GM19193 (cell line): Measurements from ENCODE around the gene SLC12A1.

Experiments
- POLR2A ChIP-seq: IDR thresholded peaks from 4 replicates; pipeline ENCODE4 v1.6.1; 2011; ENCODE audit not compliant: insufficient read depth, insufficient read length; ENCODE audit errors: extremely low read depth

The SLC12A1 gene

DNA sequence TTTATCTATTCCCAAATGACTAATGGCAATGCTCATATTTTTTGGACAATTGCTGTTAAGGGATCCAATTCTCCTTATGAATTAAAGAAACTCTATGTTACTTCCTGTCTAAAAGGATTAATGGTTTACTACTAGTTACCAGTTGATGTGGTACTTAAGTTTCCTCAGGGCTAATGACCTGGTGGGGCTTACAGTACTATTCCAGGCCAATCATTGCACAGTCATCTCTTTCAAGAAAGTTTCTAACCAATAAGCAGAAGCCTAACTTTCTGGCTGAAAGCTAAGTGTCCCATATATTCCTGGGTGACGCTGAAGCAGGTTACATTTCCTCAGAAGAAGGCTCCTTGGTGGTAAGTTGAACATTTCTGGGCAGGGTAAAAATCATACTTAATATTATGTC is at the start of gene SLC12A1:
Gene SLC12A1, plus strand, starts transcription at position 322 of the 400 bp plus-strand sequence. CDS start 1,418 bp downstream, outside the sequence.
- TF ChIP-seq POLR2A, result no peak

DNA sequence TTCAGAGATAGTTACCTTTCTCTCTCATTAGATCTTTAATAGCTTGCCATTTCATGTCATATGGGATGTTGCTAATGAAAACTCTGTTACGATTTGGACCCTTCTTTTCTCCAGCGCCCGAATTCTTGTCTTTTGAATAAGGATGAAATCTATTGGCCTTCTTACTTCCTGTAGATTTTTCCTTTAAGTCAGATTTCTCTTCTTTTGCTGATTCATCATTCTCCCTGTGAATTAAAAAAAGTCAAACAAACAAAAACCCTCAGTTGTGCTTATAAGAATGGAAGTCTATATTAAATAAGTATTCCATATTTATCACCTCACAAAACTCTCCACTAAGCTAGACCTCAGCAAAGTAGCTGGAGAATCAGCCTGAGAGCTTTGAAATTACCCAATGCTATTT is 37.5 kb upstream of the SLC12A1 start:
- TF ChIP-seq POLR2A, result no peak

DNA sequence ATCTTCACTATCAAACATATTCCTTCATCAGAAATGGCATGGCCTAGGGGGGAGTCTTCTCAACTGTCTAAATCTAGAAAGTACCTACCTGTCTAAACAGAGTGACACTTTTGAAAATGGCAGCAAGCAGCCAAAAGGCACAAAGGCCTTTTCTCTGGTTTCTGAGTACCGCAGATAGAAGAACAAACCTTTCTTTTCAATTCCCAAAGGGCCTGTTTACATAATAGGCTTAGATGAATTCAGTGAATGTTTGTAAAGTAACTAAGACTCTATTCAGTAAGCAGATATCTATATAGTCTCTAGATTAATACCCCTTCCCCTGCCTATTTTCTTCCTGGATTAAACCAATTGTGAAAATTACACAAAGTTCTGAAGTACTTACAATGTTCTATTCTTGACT is 35.1 kb upstream of the SLC12A1 start:
- no peak for TF ChIP-seq POLR2A

DNA sequence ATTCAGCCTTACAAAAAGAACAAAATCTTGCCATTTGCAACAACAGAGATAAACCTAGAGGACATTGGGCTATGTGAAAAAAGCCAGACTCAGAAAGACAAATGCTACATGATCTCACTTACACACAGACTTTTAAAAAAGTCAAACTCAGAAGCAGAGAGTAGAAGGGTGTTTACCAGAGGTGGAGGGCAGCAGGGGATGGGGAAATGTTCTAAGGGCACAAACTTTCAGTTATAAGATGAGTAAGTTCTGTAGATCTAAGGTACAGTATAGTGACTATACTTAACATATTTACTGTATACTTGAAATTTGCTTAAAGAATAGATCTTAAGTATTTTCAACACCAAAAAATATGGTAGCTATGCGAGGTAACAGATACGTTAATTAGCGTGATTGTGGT is 31.0 kb upstream of the SLC12A1 start:
- no peak for TF ChIP-seq POLR2A

DNA sequence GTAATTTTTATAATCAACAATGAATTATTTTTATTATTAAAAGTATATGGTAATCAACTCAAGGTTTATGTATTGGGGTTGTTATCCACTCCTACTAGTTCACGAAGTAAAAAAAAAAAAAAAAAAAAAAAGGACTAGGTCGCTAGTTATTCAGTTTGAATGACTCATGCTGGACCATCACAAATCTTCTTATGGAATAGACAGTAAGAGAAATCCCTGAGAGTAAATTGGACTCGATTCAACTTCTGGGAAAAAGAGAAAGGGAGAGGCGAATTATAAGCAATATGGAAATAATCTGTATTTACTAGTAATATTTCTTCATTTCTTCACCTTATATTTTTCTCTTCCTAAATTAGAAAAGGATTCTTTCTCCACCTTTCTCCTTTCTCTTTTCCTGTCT is 30.0 kb upstream of the SLC12A1 start:
- TF ChIP-seq POLR2A, result no peak

DNA sequence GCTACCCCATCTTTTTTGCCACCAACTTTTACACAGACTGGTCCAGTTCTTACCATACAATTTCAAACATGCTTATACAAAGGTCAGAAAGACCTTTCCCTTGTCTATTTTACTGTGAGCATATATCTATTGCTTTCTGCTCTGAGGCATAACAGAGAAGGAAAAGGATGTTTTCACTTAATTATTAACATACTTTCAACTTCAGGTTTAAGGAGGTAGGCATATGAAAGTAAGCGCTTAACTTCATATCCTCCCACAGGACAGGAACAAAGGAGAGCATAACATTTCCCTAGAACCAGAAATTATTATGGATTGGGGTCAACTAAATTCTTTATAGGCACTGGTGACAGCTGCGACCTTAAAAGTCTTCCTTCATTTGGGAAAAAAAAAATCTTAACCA is 29.1 kb upstream of the SLC12A1 start:
- TF ChIP-seq POLR2A, result no peak

DNA sequence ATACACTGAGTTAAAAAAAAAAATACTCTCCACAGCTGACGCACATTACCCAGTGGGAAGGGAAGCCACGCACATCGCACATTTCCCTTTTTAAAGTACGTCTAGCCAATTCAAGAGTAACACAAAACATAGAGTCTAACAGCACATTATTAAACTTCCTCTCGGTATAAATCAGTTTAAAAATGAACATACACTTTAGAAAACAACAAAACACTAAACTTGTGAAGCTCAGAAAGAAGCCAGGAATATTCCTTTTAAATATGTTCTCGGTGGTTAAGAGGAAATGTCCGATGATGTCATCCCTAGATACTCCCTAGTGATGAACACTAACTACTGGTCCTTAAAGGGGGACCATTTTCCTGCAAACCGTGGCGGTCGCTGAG is 28.7 kb upstream of the SLC12A1 start:
- TF ChIP-seq POLR2A, result no peak

DNA sequence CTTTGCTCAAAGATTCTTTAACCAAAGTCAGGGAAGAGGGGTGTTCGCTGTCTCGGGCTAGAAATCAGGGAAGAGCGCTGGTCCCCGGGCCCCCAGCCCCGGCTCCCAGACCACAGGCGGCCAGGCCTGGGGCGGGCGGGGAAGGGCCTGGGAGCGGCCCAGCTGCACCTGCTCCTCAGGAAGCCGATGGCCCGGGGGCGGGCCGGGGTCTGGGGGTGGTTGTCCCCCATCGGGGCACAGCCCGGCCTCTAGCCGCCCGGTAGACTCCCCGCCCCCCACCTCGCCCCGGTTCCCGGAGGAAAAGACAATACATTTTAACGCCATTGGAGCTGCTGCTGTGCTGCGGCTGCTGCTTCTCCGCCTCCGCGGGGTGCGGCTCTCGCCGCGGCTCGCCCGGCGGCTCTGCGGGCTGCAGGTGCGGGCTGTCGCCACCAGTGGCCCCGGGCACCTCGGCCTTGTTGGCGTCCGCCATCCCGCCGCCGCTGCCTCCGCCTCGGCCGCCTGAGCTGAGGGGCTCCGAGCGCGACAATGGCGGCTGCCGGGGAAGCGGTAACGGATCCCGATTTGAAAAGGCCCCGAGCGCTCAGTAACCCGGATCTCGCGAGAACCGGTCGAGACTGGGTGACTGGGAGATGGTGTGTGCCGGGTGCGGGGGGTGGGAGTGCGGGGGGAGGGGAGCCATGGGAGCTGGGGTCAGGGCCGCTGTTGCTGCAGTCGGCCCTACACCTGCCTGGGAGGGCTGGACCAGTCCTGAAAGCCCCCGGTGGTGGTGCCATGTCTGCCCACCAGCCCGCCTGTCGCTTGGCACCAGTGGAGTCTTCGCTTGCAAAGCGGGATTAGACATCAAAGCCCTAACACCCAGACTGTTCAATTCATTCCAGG is 28.1 kb upstream of the SLC12A1 start, which contains the start of gene MYEF2:
Gene MYEF2, minus strand, starts transcription at position 530 of the 882 bp plus-strand sequence. Its CDS starts 58 bp downstream, at position 472.
- peak; percentile 68 for TF ChIP-seq POLR2A

DNA sequence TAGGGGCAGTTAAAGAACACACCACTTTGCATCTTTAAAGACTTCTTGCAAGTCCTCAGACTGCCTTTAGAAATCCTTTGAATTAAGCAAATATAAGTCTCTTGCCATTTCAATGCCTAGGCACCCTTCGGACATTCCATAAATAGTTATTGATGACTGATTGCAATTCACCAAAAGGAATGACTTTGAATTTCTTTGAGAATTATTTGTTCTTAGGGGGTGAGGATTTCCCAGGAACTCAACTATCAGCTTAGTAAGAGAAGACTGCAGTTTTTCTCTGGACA is 27.5 kb upstream of the SLC12A1 start:
- no peak for TF ChIP-seq POLR2A

DNA sequence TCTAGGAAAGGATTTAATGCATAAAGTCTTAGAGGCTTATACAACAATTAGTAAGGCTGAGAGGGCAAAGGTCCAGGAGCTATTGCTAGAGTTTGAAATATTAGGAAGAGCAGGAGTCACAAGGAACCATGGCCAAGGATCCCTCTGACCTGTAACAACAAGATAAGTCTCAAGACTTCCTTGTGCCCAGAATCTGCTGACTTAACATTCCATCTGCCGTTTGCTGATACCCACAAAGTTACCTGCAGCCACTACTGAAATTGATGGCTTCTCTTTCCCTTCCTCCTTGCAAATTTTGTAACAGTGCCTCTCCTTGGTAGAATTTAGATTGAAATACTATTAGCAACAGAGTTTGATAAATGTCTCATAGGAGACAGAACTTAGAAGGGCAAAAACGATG is 23.4 kb upstream of the SLC12A1 start:
- TF ChIP-seq POLR2A, result no peak

DNA sequence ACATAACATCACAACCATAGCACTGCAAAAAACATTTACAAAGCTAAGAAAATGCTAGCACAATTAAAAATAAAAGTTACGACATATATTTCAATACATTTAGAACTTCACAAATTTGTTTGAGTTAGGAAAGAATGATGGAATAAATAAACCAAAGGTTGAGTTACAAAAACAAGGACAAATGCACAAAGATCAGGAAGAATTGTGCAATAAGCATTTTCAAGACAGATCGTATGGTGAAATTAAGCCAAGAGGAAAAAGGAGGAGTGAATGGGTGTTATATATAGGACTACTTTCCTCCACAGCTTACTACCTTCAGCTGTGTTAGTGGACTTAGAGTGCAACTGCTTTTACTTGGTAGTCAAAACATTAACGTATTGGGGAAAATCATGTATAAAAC is 20.6 kb upstream of the SLC12A1 start:
- no peak for TF ChIP-seq POLR2A

DNA sequence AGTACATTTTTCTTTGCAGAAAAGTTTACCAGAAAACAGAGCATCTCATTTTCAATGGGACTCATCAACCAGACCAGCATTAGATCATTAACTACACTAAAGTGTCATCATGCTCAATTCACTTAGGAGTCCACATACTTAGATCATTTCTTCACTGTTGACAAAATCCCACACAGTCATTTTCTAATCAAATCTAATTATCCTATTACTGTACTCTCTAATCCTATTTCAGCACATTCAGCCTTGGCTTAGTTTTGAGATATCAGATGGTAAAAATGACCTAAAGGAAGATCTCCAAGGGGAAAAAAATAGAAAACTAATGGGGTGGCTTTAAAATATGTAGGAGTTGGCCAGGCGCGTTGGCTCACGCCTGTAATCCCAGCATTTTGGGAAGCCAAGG is 19.8 kb upstream of the SLC12A1 start:
- no peak for TF ChIP-seq POLR2A

DNA sequence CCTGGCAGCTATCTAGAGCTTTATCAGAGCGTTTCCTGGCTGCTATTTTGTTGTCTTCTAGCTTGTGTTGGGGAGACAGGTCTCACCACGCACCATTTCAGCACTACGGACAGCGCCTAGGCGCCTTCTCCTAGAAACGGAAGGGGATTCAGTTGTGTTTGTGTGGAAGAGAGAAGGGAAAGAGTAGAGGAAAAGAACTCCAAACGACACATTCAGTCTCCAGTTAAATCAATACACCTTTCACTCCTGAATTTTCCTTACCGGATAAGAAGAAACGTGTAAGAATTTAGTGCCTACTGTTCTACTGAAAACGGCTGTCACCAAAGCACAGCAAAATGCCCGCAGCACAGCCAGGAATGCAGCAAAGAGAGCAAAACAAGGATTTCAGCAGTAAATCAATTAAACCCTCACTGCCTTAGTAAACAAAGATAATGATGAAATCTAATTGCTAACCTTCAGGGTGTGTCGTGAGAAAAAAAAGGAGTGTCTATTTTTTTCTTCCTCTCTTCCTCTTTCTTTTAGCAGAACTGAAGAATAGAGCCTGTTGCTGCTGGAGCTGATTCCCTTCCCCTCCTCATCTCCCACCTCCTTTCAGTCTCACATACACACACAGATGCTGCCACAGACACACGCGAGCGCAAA is 15.0 kb upstream of the SLC12A1 start:
- no peak for TF ChIP-seq POLR2A

DNA sequence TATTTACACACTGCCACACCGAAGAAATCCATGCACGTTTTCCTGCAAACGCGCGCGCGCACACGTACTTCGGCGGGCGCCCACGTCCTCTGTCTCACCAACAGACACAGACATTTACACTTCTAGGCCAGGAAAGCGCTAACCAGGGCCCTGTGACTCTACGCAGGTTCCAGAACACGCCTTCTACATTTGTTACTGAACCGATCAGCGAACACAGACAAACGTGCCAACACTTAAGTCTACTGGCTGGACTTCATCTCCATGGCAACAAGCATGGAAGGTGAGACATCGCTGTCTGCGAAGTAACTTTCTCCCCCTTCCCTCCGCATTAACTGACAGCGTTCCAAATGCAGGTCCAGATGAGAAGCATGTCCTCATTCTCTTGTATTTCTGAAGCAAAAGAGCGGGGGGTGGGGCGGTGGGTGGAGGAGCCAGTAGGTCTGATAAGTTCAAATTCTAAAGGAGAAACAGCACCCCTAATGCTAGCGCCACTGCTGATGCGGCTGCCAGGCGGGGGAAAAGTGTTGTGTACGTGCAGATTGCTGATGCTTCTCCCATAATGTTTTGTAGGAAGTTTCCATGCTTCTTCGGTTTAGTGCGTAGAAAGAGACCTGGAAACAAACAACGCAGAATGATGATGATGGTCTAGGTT is 14.4 kb upstream of the SLC12A1 start, which contains the start of gene CTXN2:
Gene CTXN2, plus strand, starts transcription at position 92 of the 652 bp plus-strand sequence. CDS start 9,636 bp downstream, outside the sequence.
- no peak for TF ChIP-seq POLR2A

DNA sequence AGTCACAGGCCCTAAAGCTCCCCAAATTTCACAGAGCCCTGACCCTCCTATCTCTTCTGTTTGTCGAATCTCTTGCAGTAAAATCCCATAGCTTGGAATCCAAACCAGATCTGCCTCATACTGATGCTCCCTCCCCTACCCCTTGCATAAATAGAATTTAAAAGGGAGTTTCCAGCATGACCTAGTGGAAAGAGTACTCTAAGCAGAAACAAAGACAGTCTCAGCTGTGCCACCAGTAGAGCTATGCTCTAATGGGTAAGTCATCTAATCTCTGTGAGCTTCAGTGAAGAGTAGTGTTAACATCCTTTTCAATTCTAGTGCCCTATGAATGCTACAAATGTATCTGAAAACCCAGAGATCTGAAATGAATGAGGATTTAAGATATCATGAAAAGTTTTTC is 4.0 kb upstream of the SLC12A1 start:
- TF ChIP-seq POLR2A, result no peak
